Muscle of arm (tissue), 12 donors: ENCODE measurements around the gene MLF1. TPM values are rescaled to one million over a fixed set of nuclear protein-coding genes. Genes with fewer than 3 reads are reported as not detected.

ENCODE experiments used
- polyA plus RNA-seq, 12 donors: library from polyadenylated mRNA; unstranded; fragments of 120-200 nt; gene quantifications; one replicate each; pipeline ENCODE4 v1.2.1, GENCODE V29; 2013; ENCODE audit not compliant: insufficient read length in 12 of 12

Gene MLF1
- polyA plus RNA-seq, 12 donors = 31.8 to 126 (median 65.9) TPM; not detected in 1

Other genes starting within 250 kb of the MLF1 start
- 10 to 100 TPM in 11 of 12 donors, not detected in 1; 29.0 to 47.7 (median 40.9) TPM for gene GFM1, start 73.3 kb downstream of the MLF1 start, polyA plus RNA-seq
- 10 to 100 TPM in 11 of 12 donors, not detected in 1; 17.6 to 29.4 (median 23.6) TPM for gene LXN, start 101.5 kb downstream of the MLF1 start, polyA plus RNA-seq
- 10 to 100 TPM in 1 of 12 donors, 1 to 10 TPM in 9, under 1 TPM in 1, not detected in 1; 0.89 to 36.8 (median 3.7) TPM for gene RARRES1, start 161.3 kb downstream of the MLF1 start, polyA plus RNA-seq
- 10 to 100 TPM in 11 of 12 donors, not detected in 1; 21.9 to 43.7 (median 29.8) TPM for gene MFSD1, start 230.9 kb downstream of the MLF1 start, polyA plus RNA-seq